GM12891 (cell line): ENCODE data around the gene ZNF816. TPM values are rescaled to one million over a fixed set of nuclear protein-coding genes. Genes with fewer than 3 reads are reported as not detected.

Experiments
- DNase-seq: peaks from one replicate; pipeline ENCODE4 v3.0.0; 2011; ENCODE audit warnings: low spot score; ENCODE audit not compliant: insufficient read length
- FAIRE-seq: peaks from 2 replicates; lab custom pipeline; 2011; peaks lifted over from hg19 to GRCh38; lab: Jason Lieb, UNC
- PAX5 ChIP-seq: IDR thresholded peaks from 2 replicates; pipeline ENCODE4 v1.6.1; 2011; ENCODE audit warnings: low read length, moderate library complexity, mild to moderate bottlenecking; ENCODE audit not compliant: insufficient read depth, severe bottlenecking
- POLR2A ChIP-seq: IDR thresholded peaks from 2 replicates; pipeline ENCODE4 v1.6.1; 2011; ENCODE audit warnings: low read depth, low read length, control low read depth
- POLR2AphosphoS5 ChIP-seq: IDR thresholded peaks from 2 replicates; pipeline ENCODE4 v1.6.1; 2011; ENCODE audit warnings: low read depth, low read length, control low read depth
- POU2F2 ChIP-seq: IDR thresholded peaks from 2 replicates; pipeline ENCODE4 v1.6.1; 2011; ENCODE audit warnings: low read depth, mild to moderate bottlenecking, control low read depth, low read length, moderate library complexity
- SPI1 ChIP-seq: IDR thresholded peaks from 2 replicates; pipeline ENCODE4 v1.6.1; 2011; ENCODE audit warnings: low read depth, low read length, control low read depth
- TAF1 ChIP-seq: IDR thresholded peaks from 2 replicates; pipeline ENCODE4 v1.6.1; 2011; ENCODE audit warnings: low read depth, low read length, control low read depth
- polyA plus RNA-seq: library from polyadenylated mRNA; unstranded; fragments of >200 nt; gene quantifications from one replicate; pipeline ENCODE4 v1.2.1, GENCODE V29; 2012; ENCODE audit warnings: low read depth, missing spikeins, inconsistent platforms; ENCODE audit not compliant: missing spikeins

ZNF816 gene
- polyA plus RNA-seq: 4.8 TPM

DNA sequence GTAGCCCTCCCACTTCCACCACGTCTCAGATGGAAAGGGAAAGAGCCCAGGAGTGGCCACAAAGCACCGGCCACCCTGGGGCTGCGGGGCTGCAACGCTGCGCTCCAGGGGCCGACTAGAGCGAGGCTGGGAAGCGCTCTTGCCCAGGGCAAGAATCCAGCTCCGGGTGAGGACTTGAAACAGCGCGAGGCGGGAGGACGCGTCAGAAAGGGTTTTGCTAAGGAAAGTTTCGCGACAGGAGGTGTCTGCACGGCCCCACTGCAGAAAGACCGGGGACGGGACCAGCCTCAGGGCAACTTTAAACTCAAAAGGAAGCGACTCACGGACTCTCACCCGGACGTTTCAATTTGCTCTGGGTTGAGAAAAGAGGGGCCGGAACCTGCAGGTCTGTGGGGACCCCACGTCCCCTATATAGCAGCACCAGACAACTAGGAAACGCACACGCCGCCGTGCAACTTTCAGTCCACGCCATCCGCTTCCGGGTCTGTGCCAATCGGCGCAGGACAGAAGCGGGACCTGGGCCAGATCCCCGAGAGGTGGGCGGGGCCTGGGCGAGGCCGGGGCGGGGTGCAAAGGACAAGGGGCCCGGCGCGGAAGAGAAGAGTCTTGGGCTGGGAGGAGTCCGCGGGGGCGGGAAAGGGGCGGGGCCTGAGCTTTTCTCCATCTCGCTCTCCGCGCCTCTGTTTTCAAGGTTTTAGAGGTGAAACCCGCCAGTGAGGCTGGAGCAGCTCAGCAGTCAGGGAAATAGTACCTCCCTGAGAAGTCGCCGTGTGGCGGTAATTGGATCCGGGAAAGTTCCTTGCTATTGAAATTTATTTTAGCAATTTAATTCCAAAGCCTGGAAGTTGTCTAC lies at the start of gene ZNF816:
Gene ZNF816 (minus strand): TSS at position 488 of the 853 bp plus-strand sequence. CDS start 6,792 bp downstream, outside the sequence.
- DNase-seq (peak; percentile 92), FAIRE-seq (peak; percentile 92)
- TF ChIP-seq TAF1 (peak; percentile 52; the same call in 1 of the 2 replicates), SPI1 (no peak), POLR2AphosphoS5 (peak; percentile 79; the same call in 1 of the 2 replicates), PAX5 (no peak), POU2F2 (no peak), POLR2A (peak; percentile 89)

DNA sequence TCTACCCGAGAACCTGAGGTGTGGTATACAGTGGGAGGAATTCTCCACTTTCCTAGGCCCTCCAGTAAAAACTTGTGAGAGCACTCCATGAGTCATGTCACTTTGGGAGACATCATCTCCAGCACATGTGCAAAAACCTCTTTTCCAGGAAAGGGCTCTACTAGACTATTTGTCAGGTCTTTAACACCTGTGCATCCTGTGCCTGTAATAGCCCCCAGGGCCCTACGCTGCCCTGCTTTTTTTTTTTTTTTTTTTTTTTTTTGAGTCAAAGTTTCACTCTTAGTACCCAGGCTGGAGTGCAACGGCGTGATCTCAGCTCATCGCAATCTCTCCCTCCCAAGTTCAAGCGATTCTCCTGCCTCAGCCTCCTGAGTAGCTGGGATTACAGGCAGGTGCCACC lies 49.3 kb upstream of the ZNF816 start:
- no peak for TF ChIP-seq POLR2AphosphoS5
- TF ChIP-seq SPI1: no peak
- TF ChIP-seq PAX5: no peak
- no peak for TF ChIP-seq POLR2A
- no peak for TF ChIP-seq POU2F2
- TF ChIP-seq TAF1: no peak
- DNase-seq (no peak), FAIRE-seq (no peak)

DNA sequence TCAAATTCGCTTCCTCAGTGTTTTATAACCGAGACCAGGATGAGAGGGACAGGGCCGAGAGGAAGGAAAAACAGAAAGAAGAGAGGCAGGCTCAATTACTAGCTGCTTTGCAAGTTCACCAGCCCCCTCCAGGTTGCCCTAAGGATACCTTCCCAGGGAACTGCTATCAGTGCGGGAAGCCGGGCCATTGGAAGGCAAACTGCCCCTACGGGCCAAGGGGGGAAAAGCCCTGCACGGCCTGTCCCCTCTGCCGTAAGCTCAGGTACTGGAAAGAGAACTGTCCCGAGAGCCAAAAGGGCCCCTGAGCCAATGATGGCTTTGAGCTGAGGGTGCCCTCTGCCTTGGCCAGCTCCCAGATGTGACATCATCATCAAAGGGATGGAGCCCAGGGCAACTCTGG lies 47.8 kb upstream of the ZNF816 start:
- DNase-seq (no peak), FAIRE-seq (no peak)
- TF ChIP-seq POLR2AphosphoS5: no peak
- no peak for TF ChIP-seq SPI1

DNA sequence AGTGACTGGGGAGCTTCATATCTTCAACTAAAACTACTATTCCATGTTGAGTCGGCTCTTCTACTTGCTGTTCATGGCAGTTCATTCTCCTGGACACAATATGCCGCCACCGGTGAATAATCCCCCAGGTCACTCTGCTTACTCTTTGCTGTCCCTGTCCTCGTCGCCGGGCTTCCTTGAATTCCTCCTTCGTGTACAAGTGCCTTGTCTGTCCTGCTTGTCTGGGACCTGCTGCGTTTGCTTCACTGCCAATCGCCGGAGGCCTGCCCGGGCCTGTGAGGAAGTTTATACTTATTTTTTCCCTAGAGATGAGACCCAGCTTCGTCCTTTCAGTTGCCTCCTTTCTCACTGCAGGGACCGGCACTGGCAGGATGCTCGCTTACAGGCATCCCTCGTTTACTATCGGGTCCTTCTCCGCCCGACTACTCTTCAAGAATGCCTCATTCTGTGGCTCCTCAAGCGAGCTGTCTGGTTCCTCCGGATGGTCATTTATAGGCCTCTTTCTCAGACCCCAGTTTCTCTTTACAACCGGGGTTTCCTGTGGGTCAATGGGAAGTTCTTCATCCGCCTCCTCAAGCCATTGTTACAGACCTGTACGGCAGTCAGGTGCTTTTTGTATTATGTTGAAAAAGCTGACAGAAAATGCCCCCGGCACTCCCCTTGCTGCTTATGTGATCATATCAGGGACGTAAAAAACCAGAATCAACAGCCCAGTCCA lies 45.5 kb upstream of the ZNF816 start:
- TF ChIP-seq POLR2A: no peak
- no peak for TF ChIP-seq POU2F2
- no peak for TF ChIP-seq TAF1
- no peak for TF ChIP-seq PAX5
- no peak for TF ChIP-seq SPI1
- no peak for TF ChIP-seq POLR2AphosphoS5
- FAIRE-seq (no peak), DNase-seq (no peak)

DNA sequence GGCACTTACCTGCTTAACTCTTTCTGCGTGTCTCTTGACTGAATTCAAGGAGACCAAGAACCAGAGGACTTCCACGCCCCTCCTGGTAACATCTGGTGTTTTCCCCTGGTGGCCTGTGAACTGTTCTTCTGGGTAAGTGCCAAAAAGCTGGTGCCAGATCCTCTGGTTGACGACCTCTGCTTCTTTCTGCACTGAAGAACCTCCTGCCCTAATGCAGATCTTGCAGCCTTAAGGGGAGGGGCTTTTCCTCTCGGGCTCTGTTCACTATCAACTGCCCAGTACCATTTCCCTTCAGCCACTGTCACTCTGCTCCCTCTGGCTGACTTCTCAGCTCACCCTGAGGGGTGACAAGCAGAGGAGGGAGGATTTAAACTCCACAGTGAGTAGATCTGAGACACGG lies 44.9 kb upstream of the ZNF816 start:
- no peak for FAIRE-seq
- TF ChIP-seq POLR2AphosphoS5: no peak
- DNase-seq: no peak

DNA sequence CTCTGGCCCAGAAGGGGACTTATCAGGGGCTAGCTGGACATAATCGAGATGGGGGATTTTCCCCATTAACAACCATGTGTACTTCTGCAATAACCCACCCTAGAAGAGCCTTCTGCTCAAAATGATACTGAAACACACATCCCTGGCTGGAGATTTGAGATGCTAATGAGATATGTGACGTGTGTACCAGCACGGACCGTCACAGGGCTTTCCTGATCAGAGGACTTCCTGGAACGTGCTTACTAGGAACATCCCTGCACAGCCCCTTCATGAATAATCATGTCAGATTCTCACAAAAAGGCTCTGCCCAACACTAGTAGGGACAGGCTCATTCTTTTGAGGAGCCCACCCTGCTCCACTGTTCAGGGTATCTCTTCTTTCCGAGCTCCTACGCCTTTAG lies 44.5 kb upstream of the ZNF816 start:
- no peak for DNase-seq
- no peak for TF ChIP-seq POLR2A
- FAIRE-seq: no peak

DNA sequence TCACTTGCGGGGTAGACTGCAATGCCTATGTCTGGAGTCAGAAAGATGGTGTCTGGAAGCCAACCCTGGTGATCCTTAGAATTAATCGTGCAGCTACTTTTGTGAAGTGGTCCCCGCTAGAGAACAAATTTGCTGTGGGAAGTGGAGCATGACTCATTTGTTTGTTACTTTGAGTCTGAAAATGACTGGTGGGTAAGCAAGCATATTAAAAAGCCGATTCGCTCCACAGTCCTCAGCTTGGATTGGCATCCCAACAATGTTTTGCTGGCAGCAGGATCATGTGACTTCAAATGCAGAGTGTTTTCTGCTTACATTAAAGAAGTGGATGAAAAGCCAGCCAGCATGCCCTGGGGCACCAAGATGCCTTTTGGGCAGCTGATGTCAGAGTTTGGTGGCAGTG lies 41.6 kb upstream of the ZNF816 start:
- DNase-seq: no peak
- no peak for TF ChIP-seq POU2F2
- no peak for TF ChIP-seq POLR2AphosphoS5
- TF ChIP-seq SPI1: no peak
- TF ChIP-seq TAF1: no peak
- no peak for TF ChIP-seq POLR2A
- TF ChIP-seq PAX5: no peak

DNA sequence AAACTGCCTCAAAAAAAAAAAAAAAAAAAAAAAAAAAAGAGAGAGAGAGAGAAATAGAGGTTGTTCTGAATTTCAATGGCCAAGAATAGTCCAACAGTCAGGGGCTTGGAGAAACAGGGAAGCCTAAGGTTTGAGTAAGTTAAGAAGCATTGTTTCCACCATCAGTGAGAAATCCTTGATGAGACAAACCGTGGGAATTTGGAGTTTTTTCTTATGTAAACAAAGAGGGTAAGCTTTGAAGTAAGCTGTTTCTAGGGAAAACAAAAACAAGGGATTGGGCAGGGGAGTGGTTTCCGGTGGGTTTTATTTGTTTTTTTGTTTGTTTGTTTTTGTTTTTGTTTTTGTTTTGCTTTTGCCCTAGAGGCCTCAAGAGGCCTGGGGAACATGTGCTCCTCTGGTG lies 39.8 kb upstream of the ZNF816 start:
- DNase-seq: no peak
- no peak for FAIRE-seq
- TF ChIP-seq TAF1 (no peak), POLR2A (no peak), PAX5 (no peak), POLR2AphosphoS5 (no peak), POU2F2 (no peak), SPI1 (no peak)

More for the DNA sequence above, 41.6 kb upstream of the ZNF816 start:
- FAIRE-seq: no peak

DNA sequence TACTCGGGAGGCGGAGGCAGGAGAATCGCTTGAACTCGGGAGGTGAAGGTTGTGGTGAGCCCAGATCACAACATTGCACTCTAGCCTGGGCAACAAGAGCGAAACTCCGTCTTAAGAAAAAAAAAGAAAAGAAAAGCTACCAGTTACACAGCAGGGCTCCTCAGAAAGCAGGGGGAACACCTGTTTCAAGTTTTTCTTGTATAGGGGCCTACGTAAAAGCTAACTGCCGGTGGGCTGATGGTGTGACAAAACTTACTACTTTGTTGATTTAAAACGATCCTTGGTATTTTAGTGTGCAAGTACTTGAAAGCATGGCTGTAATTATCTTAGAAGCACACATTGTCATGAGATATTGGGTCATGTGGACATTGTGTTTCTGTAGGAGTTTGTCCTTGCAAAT lies 35.3 kb upstream of the ZNF816 start:
- FAIRE-seq (no peak), DNase-seq (no peak)
- TF ChIP-seq POLR2A (no peak), PAX5 (no peak)

DNA sequence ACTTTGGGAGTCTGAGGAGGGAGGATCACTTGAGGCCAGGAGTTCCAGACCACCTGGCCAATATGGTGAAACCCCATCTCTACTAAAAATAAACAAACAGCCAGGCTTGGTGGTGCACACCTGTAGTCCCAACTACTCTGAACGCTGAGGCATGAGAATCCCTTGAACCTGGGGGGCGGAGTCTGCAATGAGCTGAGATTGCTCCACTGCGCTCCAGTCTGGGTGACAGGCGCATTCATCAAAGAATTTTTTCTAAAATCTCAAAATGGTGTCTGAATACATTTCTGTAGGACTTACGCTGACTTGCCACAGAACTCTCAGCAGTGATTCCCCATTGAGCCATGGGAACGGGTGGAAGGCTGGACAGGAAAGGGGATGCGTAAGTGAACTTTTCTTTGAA lies 33.0 kb upstream of the ZNF816 start:
- DNase-seq (no peak), FAIRE-seq (no peak)
- TF ChIP-seq POLR2A: no peak
- TF ChIP-seq POU2F2: no peak
- TF ChIP-seq PAX5: no peak
- TF ChIP-seq SPI1: no peak
- TF ChIP-seq POLR2AphosphoS5: no peak
- TF ChIP-seq TAF1: no peak
